Panc1 (cell line): ENCODE data around the gene UPF1. TPM values are rescaled to one million over a fixed set of nuclear protein-coding genes. Genes with fewer than 3 reads are reported as not detected.

Experiments
- ATAC-seq: fragments of 200-7000 bp; cut with Tn5 transposase; 2 replicates; pipeline ENCODE4 v1.9.1; 2020; ENCODE audit warnings: mild to moderate bottlenecking, moderate library complexity
- BruUV-seq: library from RNA; stranded (reverse); fragments of 400-500 nt; replicated peaks from 2 replicates; lab custom pipeline; 2021; lab: Mats Ljungman, UMichigan
- CTCF ChIA-PET: fragments of 300-600 bp; sonication (Branson Sonifier 250); formaldehyde crosslinking; loops from one replicate; lab custom pipeline; 2022; ENCODE audit warnings: antibody characterized with exemption; lab: Charles Lee
- POLR2A ChIA-PET: fragments of 300-600 bp; sonication (Branson Sonifier 250); formaldehyde crosslinking; loops from one replicate; lab custom pipeline; 2022; ENCODE audit warnings: antibody characterized with exemption; lab: Charles Lee
- DNase-seq: peaks from one replicate; pipeline ENCODE4 v3.0.0-alpha.2; 2010; ENCODE audit warnings: low read depth, low spot score
- H3K27ac ChIP-seq: 2 replicates; pipeline ENCODE4 v1.5.1; 2011; ENCODE audit warnings: mild to moderate bottlenecking, low read length, inconsistent platforms
- H3K27me3 ChIP-seq: fragments of 200-500 bp; sonication (Bioruptor generic); 2 replicates; pipeline ENCODE4 v1.6.0; 2014; ENCODE audit warnings: low read length, inconsistent platforms; ENCODE audit not compliant: control insufficient read depth, insufficient read depth
- H3K36me3 ChIP-seq: fragments of 200-500 bp; sonication (Bioruptor generic); 2 replicates; pipeline ENCODE4 v1.5.1; 2014; ENCODE audit warnings: inconsistent platforms, mild to moderate bottlenecking, low read length, moderate library complexity; ENCODE audit not compliant: control insufficient read depth, insufficient read depth
- H3K4me1 ChIP-seq: 2 replicates; pipeline ENCODE4 v1.5.1; 2011; ENCODE audit warnings: inconsistent platforms, mild to moderate bottlenecking, low read length, moderate library complexity; ENCODE audit not compliant: control insufficient read depth, insufficient read depth
- H3K4me3 ChIP-seq, 2 experiments: 2 replicates each; pipeline ENCODE4 v1.5.1; 2011 to 2012; ENCODE audit warnings: low read depth in 2 of 2, low read length in 2 of 2, mild to moderate bottlenecking in 2 of 2, inconsistent platforms in 1 of 2, moderate library complexity in 1 of 2
- H3K9me3 ChIP-seq: fragments of 200-500 bp; sonication (Bioruptor generic); 2 replicates; pipeline ENCODE4 v1.5.1; 2014; ENCODE audit warnings: low read depth, mild to moderate bottlenecking, inconsistent platforms, low read length, moderate library complexity; ENCODE audit not compliant: control insufficient read depth, insufficient read depth
- POLR2AphosphoS5 ChIP-seq: IDR thresholded peaks from 2 replicates; pipeline ENCODE4 v1.6.1; 2012; ENCODE audit warnings: mild to moderate bottlenecking, low read depth, low read length, moderate library complexity
- REST ChIP-seq, 2 experiments: IDR thresholded peaks; 2 replicates each; pipeline ENCODE4 v1.6.1; 2011 to 2012; ENCODE audit warnings: low read depth in 2 of 2, control low read depth in 1 of 2, low read length in 1 of 2, mild to moderate bottlenecking in 1 of 2, moderate library complexity in 1 of 2; ENCODE audit not compliant: insufficient read depth in 1 of 2
- SIN3A ChIP-seq: IDR thresholded peaks from 2 replicates; pipeline ENCODE4 v1.6.1; 2012; ENCODE audit warnings: low read depth, mild to moderate bottlenecking, low read length, moderate library complexity, borderline replicate concordance; ENCODE audit not compliant: insufficient read depth
- TCF7L2 ChIP-seq: IDR thresholded peaks from 2 replicates; pipeline ENCODE4 v1.6.1; 2011; ENCODE audit warnings: mild to moderate bottlenecking, low read depth, low read length, inconsistent platforms
- in situ Hi-C: cut with HindIII; loops from 2 replicates; pipeline ENCODE4 v1.10.0; 2016; ENCODE audit warnings: low sequenced_read_pairs, low pct_unique_long_range_greater_than_20kb
- intact Hi-C: fragments of 100-400 bp; cut with micrococcal nuclease; formaldehyde crosslinking; loops from one replicate; pipeline ENCODE4 v1.10.0; 2022; ENCODE audit not compliant: unreplicated experiment
- total RNA-seq: library from RNA; stranded (reverse); gene quantifications from one replicate; pipeline ENCODE4 v1.2.1, GENCODE V29; 2021; ENCODE audit not compliant: unreplicated experiment
- TF ChIP-seq, protein P1 (sequence below): fragments of 450-650 bp; IDR thresholded peaks from 2 replicates; pipeline ENCODE4 v1.5.1; 2017; ENCODE audit warnings: mild to moderate bottlenecking

The UPF1 gene
- total RNA-seq, 1 experiment from 2014 or later: 62.2 TPM

GRCh38 chr19:18899624-18900560 lies 68.1 kb downstream of the UPF1 start:
- no TSS peak for BruUV-seq
- no peaks in the 10 kb centered on the region for H3K36me3 ChIP-seq
- intact Hi-C loops: no loop called here

DNA sequence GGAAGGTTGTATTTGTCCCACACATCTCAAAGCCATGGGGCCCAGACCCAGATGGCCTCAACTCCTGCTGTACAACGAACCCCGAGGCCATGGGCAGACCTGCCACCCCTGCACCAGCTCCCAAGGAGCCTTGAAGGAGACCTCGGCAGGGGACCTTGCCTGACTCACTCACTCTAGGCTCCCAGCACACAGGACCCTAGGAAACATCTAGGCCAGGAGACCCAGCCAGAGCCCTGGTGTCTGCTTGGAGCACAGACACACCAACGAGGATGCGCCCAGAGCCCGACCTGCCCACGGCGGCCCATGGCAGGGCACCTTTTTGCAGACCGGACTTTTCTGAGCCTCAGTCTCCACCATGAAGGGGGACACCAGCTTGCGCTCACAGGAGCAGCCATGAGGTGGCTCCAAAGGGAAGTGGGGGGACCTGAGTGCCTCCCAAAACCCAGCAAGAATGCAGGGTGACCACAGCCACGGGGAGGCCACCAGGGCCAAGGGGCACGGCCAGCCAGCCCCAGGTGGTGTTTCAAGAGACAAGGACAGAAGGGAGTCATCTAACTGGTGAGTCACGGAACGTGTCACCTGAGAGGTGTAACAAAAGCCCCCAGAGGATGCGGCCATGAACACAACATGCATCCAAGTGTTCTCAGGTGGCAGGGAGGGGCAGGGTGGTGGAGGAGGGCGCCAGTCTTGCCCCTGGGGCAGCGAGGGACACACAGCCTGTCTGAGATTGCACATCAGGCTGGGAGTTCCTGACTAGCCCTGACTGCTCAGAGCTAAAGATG lies 69.1 kb downstream of the UPF1 start:
- TF ChIP-seq POLR2AphosphoS5 (no peak), REST (IDR thresholded peaks at IDR 0.05; ENCODE audit: insufficient read depth in 1 of 2, low read depth in 2 of 2, low read length in 1 of 2) (no peak), SIN3A (no peak), TCF7L2 (no peak)
- TF ChIP-seq, protein P1, sequence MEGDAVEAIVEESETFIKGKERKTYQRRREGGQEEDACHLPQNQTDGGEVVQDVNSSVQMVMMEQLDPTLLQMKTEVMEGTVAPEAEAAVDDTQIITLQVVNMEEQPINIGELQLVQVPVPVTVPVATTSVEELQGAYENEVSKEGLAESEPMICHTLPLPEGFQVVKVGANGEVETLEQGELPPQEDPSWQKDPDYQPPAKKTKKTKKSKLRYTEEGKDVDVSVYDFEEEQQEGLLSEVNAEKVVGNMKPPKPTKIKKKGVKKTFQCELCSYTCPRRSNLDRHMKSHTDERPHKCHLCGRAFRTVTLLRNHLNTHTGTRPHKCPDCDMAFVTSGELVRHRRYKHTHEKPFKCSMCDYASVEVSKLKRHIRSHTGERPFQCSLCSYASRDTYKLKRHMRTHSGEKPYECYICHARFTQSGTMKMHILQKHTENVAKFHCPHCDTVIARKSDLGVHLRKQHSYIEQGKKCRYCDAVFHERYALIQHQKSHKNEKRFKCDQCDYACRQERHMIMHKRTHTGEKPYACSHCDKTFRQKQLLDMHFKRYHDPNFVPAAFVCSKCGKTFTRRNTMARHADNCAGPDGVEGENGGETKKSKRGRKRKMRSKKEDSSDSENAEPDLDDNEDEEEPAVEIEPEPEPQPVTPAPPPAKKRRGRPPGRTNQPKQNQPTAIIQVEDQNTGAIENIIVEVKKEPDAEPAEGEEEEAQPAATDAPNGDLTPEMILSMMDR: no peak
- BruUV-seq: no TSS peak
- H3K4me1 ChIP-seq: no peaks in the 10 kb centered on the region
- no peak overlapping the region for H3K4me3 ChIP-seq
- no peaks in the 10 kb centered on the region for H3K27me3 ChIP-seq
- DNase-seq (no peak), ATAC-seq (no peak)
- in situ Hi-C loops: no loop called here
- intact Hi-C loops: no loop called here
- H3K9me3 ChIP-seq: no peaks in the 10 kb centered on the region
- no peaks in the 10 kb centered on the region for H3K36me3 ChIP-seq
- POLR2A ChIA-PET: no interaction called here
- no peak overlapping the region for H3K27ac ChIP-seq
- CTCF ChIA-PET: no interaction called here

More at GRCh38 chr19:18899624-18900560, 68.1 kb downstream of the UPF1 start:
- ATAC-seq (no peak), DNase-seq (no peak)
- H3K4me3 ChIP-seq: no peak overlapping the region
- H3K27ac ChIP-seq: no peak overlapping the region
- no peaks in the 10 kb centered on the region for H3K4me1 ChIP-seq
- no peaks in the 10 kb centered on the region for H3K27me3 ChIP-seq
- CTCF ChIA-PET: no interaction called here
- in situ Hi-C loops: no loop called here
- TF ChIP-seq, protein P1: no peak
- no peak for TF ChIP-seq REST (IDR thresholded peaks at IDR 0.05; ENCODE audit: insufficient read depth in 1 of 2, low read depth in 2 of 2, low read length in 1 of 2)
- no peaks in the 10 kb centered on the region for H3K9me3 ChIP-seq
- POLR2A ChIA-PET: interaction anchor here (0.5 kb wide), 1 partner anchor 18 kb away, joined by 11 read pairs; no protein-coding TSS in a partner anchor
